Amniotic epithelial cell (primary cell): ENCODE results near the gene SYTL1.

ENCODE experiments used
- DNase-seq: peaks from one replicate; pipeline ENCODE4 v3.0.0-alpha.2; 2010; ENCODE audit warnings: low read depth

The SYTL1 gene

DNA sequence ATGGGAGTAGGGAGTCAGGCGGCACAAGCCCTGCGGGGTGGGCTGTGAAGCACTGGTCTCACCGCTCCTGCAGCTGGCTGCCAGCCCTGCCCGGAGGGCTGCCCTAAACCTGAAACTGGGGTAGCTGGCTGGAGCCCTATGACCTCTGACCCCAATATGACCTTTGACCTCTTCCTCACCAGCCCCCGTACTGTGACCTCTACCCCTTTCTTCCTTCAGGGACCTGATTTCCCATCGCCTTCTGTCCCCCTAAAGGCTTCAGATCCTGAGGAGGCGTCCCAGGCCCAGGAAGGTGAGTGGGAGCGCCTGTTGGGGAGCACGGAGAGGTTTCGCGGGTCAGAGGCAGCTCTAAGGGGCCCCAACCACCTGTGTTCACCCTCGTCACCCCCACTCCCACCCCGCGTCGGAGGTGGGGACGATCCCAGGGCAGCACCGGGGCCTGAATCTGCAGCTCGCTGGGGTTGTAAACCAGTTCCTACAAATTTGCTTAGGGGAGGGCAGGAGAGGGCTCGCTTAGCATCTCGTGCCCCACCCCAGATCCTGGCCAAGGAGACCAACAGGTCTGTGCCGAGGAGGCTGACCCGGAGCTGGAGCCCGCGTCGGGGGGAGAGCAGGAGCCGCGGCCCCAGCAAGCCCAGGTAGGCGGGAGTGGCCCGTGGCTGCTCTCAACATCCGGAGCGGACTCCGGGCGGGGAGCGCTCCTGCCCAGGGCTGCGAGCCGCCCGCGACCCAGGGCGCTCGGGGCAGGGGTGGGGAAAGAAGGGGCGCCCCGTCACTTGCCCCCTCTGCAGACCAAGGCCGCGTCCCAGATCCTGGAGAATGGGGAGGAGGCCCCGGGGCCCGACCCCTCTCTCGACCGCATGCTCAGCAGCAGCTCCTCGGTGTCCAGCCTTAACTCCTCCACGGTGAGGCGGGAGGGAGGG is 7.3 kb downstream of the SYTL1 start:
- DNase-seq, result no peak

DNA sequence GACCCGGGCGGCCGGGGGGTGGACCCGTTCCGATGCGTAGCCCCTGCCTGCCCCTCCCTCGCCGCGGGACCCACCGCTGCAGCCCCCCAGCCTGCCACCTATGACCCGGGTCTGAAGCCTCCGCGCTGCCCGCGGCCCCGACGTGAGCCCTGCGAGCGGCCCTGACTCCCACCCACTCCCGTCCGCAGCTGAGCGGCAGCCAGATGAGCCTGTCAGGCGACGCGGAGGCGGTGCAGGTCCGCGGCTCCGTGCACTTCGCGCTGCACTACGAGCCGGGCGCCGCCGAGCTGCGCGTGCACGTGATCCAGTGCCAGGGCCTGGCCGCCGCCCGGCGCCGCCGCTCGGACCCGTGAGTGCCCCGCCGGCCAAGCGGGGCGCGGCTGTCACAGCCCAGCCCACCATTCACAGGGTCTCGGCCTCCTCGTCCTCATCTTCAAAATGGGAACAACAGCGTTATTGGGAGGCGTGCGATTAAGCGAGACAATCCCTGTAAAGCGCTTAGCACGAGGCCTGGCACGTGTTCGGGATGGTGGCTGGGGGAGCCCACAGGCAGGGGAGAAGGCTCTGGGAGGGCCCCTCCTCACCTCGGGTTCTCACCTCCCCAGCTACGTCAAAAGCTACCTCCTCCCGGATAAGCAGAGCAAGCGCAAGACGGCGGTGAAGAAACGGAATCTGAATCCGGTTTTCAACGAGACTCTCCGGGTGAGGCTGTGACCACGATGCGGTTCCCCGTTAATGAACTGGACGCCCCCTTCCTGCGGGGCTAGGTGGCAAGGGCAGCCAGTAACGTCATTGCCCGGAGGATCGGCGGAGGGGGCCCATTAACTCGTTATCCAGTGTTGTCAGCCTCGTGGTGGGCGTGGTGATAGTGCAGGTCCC is 8.2 kb downstream of the SYTL1 start:
- peak; percentile 70 for DNase-seq

- DNase-seq, result peak; percentile 21
Measured at GRCh38 chr1:27350663-27351540, 9.1 kb downstream of the SYTL1 start.

DNA sequence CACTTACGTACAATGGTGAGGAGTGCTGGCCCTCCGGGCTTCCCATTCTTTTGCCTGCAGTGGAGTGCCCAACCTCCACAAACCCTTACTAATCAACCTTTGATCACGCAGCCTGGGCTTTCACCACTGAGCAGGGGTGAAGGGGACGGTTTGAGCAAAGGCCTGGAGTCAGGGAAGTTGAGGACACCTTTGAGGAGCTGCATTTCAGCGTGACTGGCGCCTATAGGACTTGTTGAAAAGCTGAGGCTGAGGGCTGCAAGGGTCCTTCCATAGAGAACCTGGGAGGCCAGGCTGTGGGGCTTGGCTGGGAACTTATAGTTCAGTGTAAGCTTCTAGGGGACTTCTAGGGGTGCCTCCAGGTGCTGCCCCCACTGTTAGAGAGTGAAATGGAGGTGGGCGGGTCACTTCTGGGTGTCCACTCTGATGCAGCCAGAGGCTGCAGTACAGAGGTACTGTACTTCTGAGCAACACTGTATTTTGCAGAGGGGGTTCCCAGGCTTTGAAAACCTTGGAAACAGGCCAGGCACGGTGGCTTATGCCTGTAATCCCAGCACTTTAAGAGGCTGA is 9.8 kb downstream of the SYTL1 start:
- no peak for DNase-seq

DNA sequence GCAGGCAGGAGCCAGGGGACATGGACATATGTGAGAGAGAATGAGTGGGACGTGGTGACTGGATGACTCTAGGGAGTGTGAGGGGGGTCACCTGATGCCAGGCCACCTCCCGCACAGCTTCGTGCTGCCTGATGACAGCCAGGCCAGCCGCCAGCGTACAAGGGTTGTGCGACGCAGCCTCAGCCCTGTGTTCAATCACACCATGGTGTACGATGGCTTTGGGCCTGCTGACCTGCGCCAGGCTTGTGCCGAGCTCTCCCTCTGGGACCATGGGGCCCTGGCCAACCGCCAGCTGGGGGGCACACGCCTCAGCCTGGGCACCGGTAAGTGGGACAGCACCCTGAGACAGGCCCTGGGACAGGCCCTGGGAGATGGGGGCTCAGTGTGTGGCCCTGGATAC is 11.3 kb downstream of the SYTL1 start:
- no peak for DNase-seq

GRCh38 chr1:27353629-27354028 is 11.8 kb downstream of the SYTL1 start:
- DNase-seq, result no peak

- DNase-seq, result no peak
Measured at GRCh38 chr1:27355683-27356082, 13.9 kb downstream of the SYTL1 start.

GRCh38 chr1:27356277-27356618 is 14.4 kb downstream of the SYTL1 start:
- DNase-seq, result no peak

- peak; percentile 27 for DNase-seq
Measured at GRCh38 chr1:27356619-27357280, 14.9 kb downstream of the SYTL1 start.

GRCh38 chr1:27357281-27358037 is 15.6 kb downstream of the SYTL1 start:
- peak; percentile 34 for DNase-seq

GRCh38 chr1:27358038-27358927 is 16.5 kb downstream of the SYTL1 start:
- DNase-seq, result no peak

DNA sequence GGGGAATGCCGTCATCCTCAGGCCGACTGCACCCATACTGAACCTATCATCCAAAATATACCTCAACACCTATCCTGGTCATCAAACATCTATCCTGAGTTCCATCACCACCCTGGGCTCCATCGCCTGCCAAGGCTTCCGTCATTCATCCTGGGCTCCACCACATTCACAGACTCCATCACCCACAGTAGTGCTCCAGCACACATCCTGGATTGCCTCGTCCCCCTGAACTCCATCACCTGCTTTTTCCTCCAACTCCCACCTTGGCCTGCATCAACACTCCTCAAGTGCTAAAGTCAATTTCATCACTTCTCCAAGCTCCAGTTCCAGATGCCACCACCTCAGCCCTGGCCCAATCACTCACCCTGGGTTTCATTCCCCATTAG is 17.1 kb downstream of the SYTL1 start:
- DNase-seq, result no peak

DNA sequence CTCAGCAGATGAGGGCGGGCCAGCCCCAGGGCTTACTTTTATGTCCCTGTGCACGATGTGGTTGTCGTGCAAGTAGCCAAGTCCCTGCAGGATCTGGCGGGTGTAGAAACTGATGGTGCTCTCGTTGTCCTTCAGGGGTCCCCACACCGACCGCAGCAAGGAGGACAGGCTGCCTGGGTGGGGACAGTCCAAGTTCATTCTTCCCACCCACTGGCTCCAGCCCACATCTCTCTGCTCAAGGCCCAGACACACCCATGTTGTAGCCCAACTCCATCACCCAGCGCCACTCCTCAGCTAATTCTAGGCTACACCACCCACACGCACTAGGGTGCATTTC is 18.0 kb downstream of the SYTL1 start:
- DNase-seq, result no peak

- DNase-seq, result no peak
Measured at GRCh38 chr1:27360159-27361043, 18.6 kb downstream of the SYTL1 start.

GRCh38 chr1:27361044-27361402 is 19.2 kb downstream of the SYTL1 start:
- DNase-seq, result no peak

DNA sequence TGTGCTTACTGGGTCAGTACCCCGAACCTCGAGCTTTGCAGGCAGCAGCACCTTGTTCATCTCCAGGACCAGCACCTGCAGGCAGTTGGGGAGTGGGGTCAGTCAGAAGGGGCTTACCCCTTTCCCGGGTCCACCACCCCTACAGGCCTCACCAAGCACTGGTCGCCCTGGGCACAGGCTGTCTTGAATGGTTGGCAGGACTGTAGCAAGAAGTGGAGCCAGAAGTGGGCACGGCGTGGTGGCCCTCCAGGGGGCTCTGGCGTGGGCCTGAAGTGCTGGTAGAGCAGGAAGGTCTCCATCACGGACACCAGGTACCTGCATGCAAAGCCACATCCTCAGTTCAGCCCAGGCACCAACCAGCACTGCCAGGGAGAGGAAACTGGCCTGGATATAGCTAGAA is 19.7 kb downstream of the SYTL1 start:
- no peak for DNase-seq

DNA sequence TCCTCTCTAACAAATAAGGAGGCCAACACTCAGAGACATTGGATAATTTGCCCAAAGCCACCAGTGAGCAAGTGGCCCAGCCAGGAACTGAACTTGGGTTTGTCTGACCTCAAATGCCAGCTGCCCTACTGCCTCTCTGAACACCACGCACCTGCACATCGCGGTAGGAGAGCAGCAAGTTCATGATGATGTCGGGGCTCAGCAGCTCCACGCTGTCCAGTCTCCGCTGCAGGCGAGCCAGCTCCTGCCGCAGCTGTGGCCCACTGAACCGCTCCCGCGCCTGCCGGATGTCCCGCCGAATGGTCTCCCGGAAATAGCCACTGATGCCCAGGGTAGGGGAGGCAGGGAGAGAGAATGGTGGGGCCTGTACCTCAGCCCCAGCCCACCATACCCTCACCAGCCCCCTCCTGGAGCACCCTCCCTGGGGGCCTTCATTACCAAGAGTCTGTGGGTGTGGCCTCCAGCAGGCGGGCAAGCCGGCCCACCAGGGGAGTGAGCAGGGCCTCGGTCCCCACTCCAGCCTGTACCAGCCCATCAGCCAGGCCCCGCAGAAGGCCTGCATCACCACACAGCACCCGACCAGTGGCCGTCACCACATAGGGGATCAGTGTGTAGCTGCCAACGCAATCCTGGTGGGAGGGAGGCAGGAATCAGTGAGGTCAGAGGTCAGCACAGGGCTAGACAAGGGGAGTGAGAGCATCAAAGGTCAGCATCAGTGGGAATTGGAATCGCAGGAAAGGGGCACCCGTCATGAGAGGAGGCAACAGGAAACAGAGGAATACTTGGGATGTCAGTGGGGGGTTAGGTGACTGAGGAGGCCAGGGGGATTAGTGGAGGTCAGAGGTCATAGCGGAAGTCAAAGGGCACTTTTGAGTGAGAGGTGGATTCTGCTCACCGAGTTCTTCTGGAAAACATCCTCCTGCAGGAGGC is 22.2 kb downstream of the SYTL1 start:
- no peak for DNase-seq
